ENCODE results near the gene ZXDC. TPM values are rescaled to one million over a fixed set of nuclear protein-coding genes. Genes with fewer than 3 reads are reported as not detected.

Gene ZXDC
- total and polyA plus RNA-seq, 9 of the 15 experiments (the other 6 are each of a cell fraction or from before 2014, with no cell fraction given) = 0.59 to 13.4 (median 7.3) TPM

- DNase-seq (ENCODE audit: extremely low read depth in 1 of 4, low spot score in 3 of 4) = no peak
- BruUV-seq (replicated peaks) = no TSS peak
- no peaks in the 10 kb centered on the region for H3K9me3 ChIP-seq (replicated peaks; ENCODE audit: control insufficient read depth, insufficient read depth, low read depth, low read length)
- H3K4me3 ChIP-seq = no peak overlapping the region
- H3K79me2 ChIP-seq (ENCODE audit: control insufficient read depth, insufficient read depth, low read length) = no peaks in the 10 kb centered on the region
- H3K4me2 ChIP-seq (ENCODE audit: insufficient read depth, low read length) = no peak overlapping the region
- WGBS (ENCODE audit: insufficient coverage, low coverage, missing lambda C conversion rate) = 2% methylated on average over 7 of the region's 13 CpGs
- no peak overlapping the region for H2AFZ ChIP-seq (ENCODE audit: low read depth, low read length)
- H4K20me1 ChIP-seq (replicated peaks; ENCODE audit: control insufficient read depth, insufficient read depth, low read length) = 0 out of 2 replicates have a peak, but pooled peaks cover 3% of the 10 kb centered on the region
- H3K27ac ChIP-seq (ENCODE audit: extremely low read depth, low read depth, low read length) = no peak overlapping the region
- in situ Hi-C loops (cut with MboI) (loop anchor here (25.0 kb wide), 1 partner anchor 261 kb away; no protein-coding TSS in a partner anchor), intact Hi-C loops (cut with micrococcal nuclease) (no loop called here)
- no peaks in the 10 kb centered on the region for H3K36me3 ChIP-seq (ENCODE audit: control insufficient read depth, insufficient read depth, low read length)
- H3K9me1 ChIP-seq (ENCODE audit: control insufficient read depth, insufficient read depth, low read length) = no peaks in the 10 kb centered on the region
- TF ChIP-seq ZNF512 (tag; IDR thresholded peaks at IDR 0.05) (no peak), SMAD4 (CRISPR knock-in tag; conservative IDR thresholded peaks at IDR 0.05) (no peak), KDM2B (CRISPR knock-in tag; IDR thresholded peaks at IDR 0.05) (no peak), CCNT2 (IDR thresholded peaks at IDR 0.05; ENCODE audit: borderline replicate concordance, extremely low read depth, insufficient read length, low read depth, low read length) (no peak), NR2F6 (CRISPR knock-in tag; IDR thresholded peaks at IDR 0.05) (no peak), LCOR (CRISPR knock-in tag; IDR thresholded peaks at IDR 0.05) (no peak), SMAD3 (CRISPR knock-in tag; conservative IDR thresholded peaks at IDR 0.05) (no peak), SRSF1 (IDR thresholded peaks at IDR 0.05; ENCODE audit: low read depth, low read length) (no peak), ZZZ3 (IDR thresholded peaks at IDR 0.05) (no peak), ETV6 (IDR thresholded peaks at IDR 0.05; ENCODE audit: borderline replicate concordance in 1 of 2, low read depth in 2 of 2, low read length in 1 of 2) (no peak), ETV6 (CRISPR knock-in tag; IDR thresholded peaks at IDR 0.05; ENCODE audit: borderline replicate concordance) (no peak), E2F3 (CRISPR knock-in tag; IDR thresholded peaks at IDR 0.05) (no peak), ZNF584 (CRISPR knock-in tag; IDR thresholded peaks at IDR 0.05; ENCODE audit: low read depth) (no peak), C11orf30 (IDR thresholded peaks at IDR 0.05; ENCODE audit: low read depth) (no peak), EZH2 (IDR thresholded peaks at IDR 0.05; ENCODE audit: borderline replicate concordance, low read depth, low read length) (no peak), ELF2 (CRISPR knock-in tag; IDR thresholded peaks at IDR 0.05) (no peak), ZNF583 (CRISPR knock-in tag; IDR thresholded peaks at IDR 0.05) (no peak), ZNF592 (IDR thresholded peaks at IDR 0.05) (no peak)
- peaks cover 5 to 52% of the 10 kb centered on the region in 2 experiments; a peak in 4 of 5 replicates for H3K27me3 ChIP-seq (ENCODE audit: control insufficient read depth in 2 of 2, insufficient read depth in 2 of 2, low read length in 2 of 2)
- no peak for ATAC-seq
- no peak for FAIRE-seq
- H3K4me1 ChIP-seq (replicated peaks in 1 of 2; ENCODE audit: control insufficient read depth in 2 of 2, insufficient read depth in 2 of 2, low read length in 2 of 2) = no peaks in the 10 kb centered on the region; a peak in 1 of 5 replicates
- H3K9ac ChIP-seq (ENCODE audit: insufficient read depth in 1 of 2, low read depth in 2 of 2, low read length in 2 of 2) = no peak overlapping the region
- ChIA-PET POLR2A (interaction anchor here (0.6 kb wide), 1 partner anchor 58 kb away, joined by 3 read pairs; no protein-coding TSS in a partner anchor), CTCF (ENCODE audit: low intra/inter-chr PET ratio) (no interaction called here)
Measured at GRCh38 chr3:126397610-126398422, 77.9 kb downstream of the ZXDC start.
